Esophagus squamous epithelium (tissue), 5 donors: ENCODE measurements around the gene CDK10. TPM values are rescaled to one million over a fixed set of nuclear protein-coding genes. Genes with fewer than 3 reads are reported as not detected.

Experiments
- DNase-seq: peaks from one replicate; lab custom pipeline; 2025; lab: John Stamatoyannopoulos, UW
- H3K27ac ChIP-seq, 4 donors: fragments of 200-600 bp; sonication (generic); one replicate each; pipeline ENCODE4 v1.5.1; 2016 to 2019; ENCODE audit warnings: mild to moderate bottlenecking in 1 of 4
- H3K27me3 ChIP-seq, 4 donors: fragments of 200-600 bp; sonication (generic); 1 replicate in 3 of 4; 2 replicates in 1 of 4; pipeline versions ENCODE4 v1.5.1 to v1.6.0; 2017 to 2021; ENCODE audit warnings: antibody characterized with exemption in 1 of 4
- H3K36me3 ChIP-seq, 3 donors: fragments of 200-600 bp; sonication (generic); one replicate each; pipeline ENCODE4 v1.5.1; 2016 to 2019
- H3K4me1 ChIP-seq, 3 donors: fragments of 200-600 bp; sonication (generic); one replicate each; pipeline ENCODE4 v1.5.1; 2017 to 2019
- H3K4me3 ChIP-seq, 4 donors: fragments of 200-600 bp; sonication (generic); 1 replicate in 3 of 4; 2 replicates in 1 of 4; pipeline ENCODE4 v1.5.1; 2016 to 2019; ENCODE audit warnings: mild to moderate bottlenecking in 2 of 4, moderate library complexity in 1 of 4
- H3K9me3 ChIP-seq, 3 donors: fragments of 200-600 bp; sonication (generic); one replicate each; pipeline ENCODE4 v1.5.1; 2016 to 2019
- POLR2A ChIP-seq, 4 donors: fragments of 450-650 bp; IDR thresholded peaks; one replicate each; pipeline ENCODE4 v1.6.1; 2017; ENCODE audit warnings: antibody characterized with exemption in 4 of 4, mild to moderate bottlenecking in 4 of 4, moderate library complexity in 3 of 4
- WGBS, 2 donors: methylation state at CpG; one replicate each; pipeline ENCODE4 v1.1.5; 2018; 5-methylcytosine and 5-hydroxymethylcytosine counted together
- intact Hi-C: fragments of 100-400 bp; cut with DNase I; formaldehyde crosslinking; loops from one replicate; pipeline ENCODE4 v1.15.0; 2022
- total RNA-seq, 4 donors: library from RNA; depleted of rRNA; stranded (reverse); fragments of >200 nt; gene quantifications; one replicate each; pipeline ENCODE4 v1.1.0, GENCODE V29; 2016
- TF ChIP-seq, protein P1 (sequence below), 6 experiments: fragments of 450-650 bp in 4 of 6; fragments of 200-600 bp in 2 of 6; sonication (generic) in 2 of 6; IDR thresholded peaks; one replicate each; pipeline ENCODE4 v1.5.1; 2016 to 2019; ENCODE audit warnings: antibody characterized with exemption in 6 of 6, mild to moderate bottlenecking in 4 of 6, moderate library complexity in 4 of 6
- donor health status: DM: yes; HTN: yes; CAD: no.

Gene CDK10
- total RNA-seq, 4 donors from 2014 or later: 21.6 to 45.0 (median 39.3) TPM

DNA sequence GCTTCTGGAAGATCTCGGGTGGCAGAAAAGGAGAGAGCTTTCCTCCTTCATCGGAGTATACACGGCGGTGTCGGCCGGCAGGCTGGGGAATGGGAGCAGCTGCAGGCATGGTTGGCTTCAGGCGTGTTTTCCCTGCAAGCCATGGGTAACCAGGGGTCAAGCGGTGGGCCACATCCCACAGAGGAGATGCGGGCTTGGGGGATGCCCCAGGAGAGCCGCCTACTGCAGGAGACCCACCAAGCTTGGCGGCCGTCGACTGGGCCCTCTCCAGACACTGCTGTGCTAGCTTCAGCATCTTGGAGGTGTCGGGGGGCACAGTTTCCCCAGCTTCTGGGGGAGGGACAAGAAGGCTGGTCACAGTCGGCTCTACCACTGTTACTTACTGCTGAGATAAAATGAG, 30.0 kb downstream of the CDK10 start:
- peaks cover 0 to 7% (median 0%) of the 10 kb centered on the region in 4 donors for H3K27me3 ChIP-seq
- intact Hi-C loops: no loop called here
- H3K36me3 ChIP-seq: peaks cover 0 to 19% (median 0%) of the 10 kb centered on the region in 3 donors
- DNase-seq: no peak
- H3K4me1 ChIP-seq: peaks cover 19 to 44% (median 25%) of the 10 kb centered on the region in 3 donors
- no peak overlapping the region for H3K27ac ChIP-seq
- H3K4me3 ChIP-seq: no peak overlapping the region
- 83 to 94% methylated on average over 7 of the region's 15 CpGs for WGBS, 2 donors
- no peaks in the 10 kb centered on the region for H3K9me3 ChIP-seq
- TF ChIP-seq, protein P1, sequence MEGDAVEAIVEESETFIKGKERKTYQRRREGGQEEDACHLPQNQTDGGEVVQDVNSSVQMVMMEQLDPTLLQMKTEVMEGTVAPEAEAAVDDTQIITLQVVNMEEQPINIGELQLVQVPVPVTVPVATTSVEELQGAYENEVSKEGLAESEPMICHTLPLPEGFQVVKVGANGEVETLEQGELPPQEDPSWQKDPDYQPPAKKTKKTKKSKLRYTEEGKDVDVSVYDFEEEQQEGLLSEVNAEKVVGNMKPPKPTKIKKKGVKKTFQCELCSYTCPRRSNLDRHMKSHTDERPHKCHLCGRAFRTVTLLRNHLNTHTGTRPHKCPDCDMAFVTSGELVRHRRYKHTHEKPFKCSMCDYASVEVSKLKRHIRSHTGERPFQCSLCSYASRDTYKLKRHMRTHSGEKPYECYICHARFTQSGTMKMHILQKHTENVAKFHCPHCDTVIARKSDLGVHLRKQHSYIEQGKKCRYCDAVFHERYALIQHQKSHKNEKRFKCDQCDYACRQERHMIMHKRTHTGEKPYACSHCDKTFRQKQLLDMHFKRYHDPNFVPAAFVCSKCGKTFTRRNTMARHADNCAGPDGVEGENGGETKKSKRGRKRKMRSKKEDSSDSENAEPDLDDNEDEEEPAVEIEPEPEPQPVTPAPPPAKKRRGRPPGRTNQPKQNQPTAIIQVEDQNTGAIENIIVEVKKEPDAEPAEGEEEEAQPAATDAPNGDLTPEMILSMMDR (IDR thresholded peaks at IDR 0.05): no peak
- no peak for TF ChIP-seq POLR2A (IDR thresholded peaks at IDR 0.05)

DNA sequence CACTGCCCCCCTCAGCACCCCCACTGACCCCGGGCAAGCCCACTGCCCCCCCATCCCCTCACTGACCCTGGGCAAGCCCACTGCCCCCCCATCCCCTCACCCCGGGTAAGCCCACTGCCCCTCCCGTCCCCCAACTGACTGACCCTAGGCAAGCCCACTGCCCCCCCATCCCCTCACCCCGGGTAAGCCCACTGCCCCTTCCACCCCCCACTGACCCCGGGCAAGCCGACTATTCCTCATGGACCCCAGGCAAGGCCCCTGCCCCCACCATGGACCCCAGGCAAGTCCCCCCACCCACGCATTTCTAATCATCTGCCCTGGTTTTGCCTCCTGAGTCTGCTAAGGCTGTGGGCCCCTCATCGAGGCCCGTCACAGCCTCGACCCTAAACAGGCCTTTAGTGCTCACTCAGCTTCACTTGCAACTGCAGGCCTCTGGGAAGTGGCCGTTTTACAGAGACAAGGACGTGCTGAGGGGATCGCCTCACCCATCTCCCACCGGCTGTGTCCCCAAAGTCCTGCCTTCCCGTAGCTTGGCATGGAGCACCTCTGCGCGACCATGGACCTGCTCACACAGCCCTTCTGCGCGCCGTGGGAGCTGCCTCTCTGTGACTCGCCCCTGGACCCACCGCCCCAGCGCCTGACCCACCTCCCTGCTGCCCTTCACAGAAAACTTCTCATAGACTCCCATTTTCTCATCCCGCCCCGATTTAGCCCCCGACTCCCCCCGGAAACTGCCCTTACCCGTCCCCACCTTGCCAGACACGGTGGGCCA, 30.6 kb downstream of the CDK10 start:
- no peak for DNase-seq
- Histone ChIP-seq H3K27me3 (peaks cover 0 to 7% (median 0%) of the 10 kb centered on the region in 4 donors), H3K4me3 (no peak overlapping the region), H3K36me3 (peaks cover 0 to 19% (median 0%) of the 10 kb centered on the region in 3 donors), H3K9me3 (no peaks in the 10 kb centered on the region), H3K27ac (no peak overlapping the region), H3K4me1 (peaks cover 16 to 41% (median 20%) of the 10 kb centered on the region in 3 donors)
- intact Hi-C loops: no loop called here
- WGBS, 2 donors: 91 to 93% methylated on average over 15 to 19 of the region's 29 CpGs
- TF ChIP-seq POLR2A (IDR thresholded peaks at IDR 0.05): no peak
- TF ChIP-seq, protein P1 (IDR thresholded peaks at IDR 0.05): no peak

DNA sequence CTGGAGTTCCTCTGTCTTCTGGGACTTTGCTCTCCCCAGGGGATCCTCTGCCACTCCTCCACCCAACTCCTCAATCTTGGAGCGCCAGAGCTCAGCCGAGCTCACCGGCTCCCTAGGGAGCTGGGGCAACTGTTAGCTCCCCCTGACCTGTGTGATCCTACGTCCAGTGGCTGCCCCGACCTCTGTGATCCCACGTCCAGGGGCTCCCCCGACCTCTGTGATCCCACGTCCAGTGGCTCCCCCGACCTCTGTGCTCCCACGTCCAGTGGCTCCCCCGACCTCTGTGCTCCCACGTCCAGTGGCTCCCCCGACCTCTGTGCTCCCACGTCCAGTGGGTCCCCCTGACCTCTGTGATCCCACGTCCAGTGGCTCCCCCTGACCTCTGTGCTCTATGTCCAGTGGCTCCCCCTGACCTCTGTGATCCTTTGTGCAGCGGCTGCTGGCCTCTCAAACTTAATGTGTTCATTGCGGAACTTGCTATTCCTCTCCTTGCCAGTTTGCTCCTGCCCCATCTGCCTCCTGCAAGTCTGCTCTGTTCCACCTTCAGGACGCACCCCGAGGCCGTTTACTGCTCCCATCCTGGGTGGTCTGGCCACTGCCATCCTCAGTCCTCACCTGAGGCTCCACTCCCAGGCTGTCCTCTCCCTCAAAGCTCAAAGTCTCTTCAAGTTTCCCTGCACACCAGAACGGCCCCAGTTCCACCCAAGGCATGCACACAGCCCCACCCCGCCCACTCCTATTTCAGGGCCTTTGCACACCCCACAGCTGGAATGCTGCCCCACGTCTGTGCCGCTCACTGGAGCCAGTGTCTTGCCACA, 31.4 kb downstream of the CDK10 start:
- H3K4me3 ChIP-seq: no peak overlapping the region
- intact Hi-C loops: no loop called here
- peaks cover 0 to 20% (median 0%) of the 10 kb centered on the region in 3 donors for H3K36me3 ChIP-seq
- WGBS, 2 donors: 77 to 80% methylated on average over 17 to 23 of the region's 24 CpGs
- peaks cover 0 to under 1% (median 0%) of the 10 kb centered on the region in 4 donors for H3K27me3 ChIP-seq
- no peak for TF ChIP-seq POLR2A (IDR thresholded peaks at IDR 0.05)
- TF ChIP-seq, protein P1 (IDR thresholded peaks at IDR 0.05): no peak
- peak overlapping the region in 1 of 4 donors; percentile 95 for H3K27ac ChIP-seq
- peaks cover 19 to 41% (median 20%) of the 10 kb centered on the region in 3 donors for H3K4me1 ChIP-seq
- no peak for DNase-seq
- no peaks in the 10 kb centered on the region for H3K9me3 ChIP-seq

DNA sequence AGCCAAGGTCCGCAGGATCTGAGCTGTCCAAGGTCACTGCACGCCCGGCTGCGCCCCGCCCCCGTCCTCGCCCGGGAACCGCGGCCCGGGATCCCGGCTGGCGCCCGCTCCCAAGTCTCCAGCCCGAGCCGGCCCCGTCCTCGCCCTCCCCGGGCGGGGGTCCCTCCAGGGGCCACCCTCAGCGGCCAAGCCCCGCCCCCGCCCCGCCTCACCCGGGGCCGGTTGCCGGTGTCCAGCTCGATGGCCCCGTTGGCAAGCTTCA, 34.0 kb downstream of the CDK10 start:
- intact Hi-C loops: no loop called here
- no peaks in the 10 kb centered on the region for H3K27me3 ChIP-seq
- peak overlapping the region; percentile 87 to 99 (median 96) for H3K27ac ChIP-seq
- DNase-seq: no peak
- WGBS, 2 donors: no CpG with 5 or more reads among the region's 29 CpGs
- TF ChIP-seq, protein P1 (IDR thresholded peaks at IDR 0.05): no peak
- TF ChIP-seq POLR2A (IDR thresholded peaks at IDR 0.05): no peak
- peaks cover 35 to 65% (median 36%) of the 10 kb centered on the region in 3 donors for H3K4me1 ChIP-seq
- peaks cover 0 to 39% (median 12%) of the 10 kb centered on the region in 3 donors for H3K36me3 ChIP-seq
- H3K9me3 ChIP-seq: no peaks in the 10 kb centered on the region
- H3K4me3 ChIP-seq: peak overlapping the region; percentile 58 to 96 (median 84)
